ENCODE results near the gene RSF1. TPM values are rescaled to one million over a fixed set of nuclear protein-coding genes. Genes with fewer than 3 reads are reported as not detected.
A peak's percentile ranks its signal among the peaks of the same experiment; 100 is the strongest.
"Not testable (repeated sequence)": the region's sequence is repeated elsewhere in the genome, so short reads cannot be mapped to it uniquely, and the experiment has no call there.

RSF1 gene
- total and polyA plus RNA-seq, 8 donors, result 4.9 to 230 (median 74.4) TPM

DNA sequence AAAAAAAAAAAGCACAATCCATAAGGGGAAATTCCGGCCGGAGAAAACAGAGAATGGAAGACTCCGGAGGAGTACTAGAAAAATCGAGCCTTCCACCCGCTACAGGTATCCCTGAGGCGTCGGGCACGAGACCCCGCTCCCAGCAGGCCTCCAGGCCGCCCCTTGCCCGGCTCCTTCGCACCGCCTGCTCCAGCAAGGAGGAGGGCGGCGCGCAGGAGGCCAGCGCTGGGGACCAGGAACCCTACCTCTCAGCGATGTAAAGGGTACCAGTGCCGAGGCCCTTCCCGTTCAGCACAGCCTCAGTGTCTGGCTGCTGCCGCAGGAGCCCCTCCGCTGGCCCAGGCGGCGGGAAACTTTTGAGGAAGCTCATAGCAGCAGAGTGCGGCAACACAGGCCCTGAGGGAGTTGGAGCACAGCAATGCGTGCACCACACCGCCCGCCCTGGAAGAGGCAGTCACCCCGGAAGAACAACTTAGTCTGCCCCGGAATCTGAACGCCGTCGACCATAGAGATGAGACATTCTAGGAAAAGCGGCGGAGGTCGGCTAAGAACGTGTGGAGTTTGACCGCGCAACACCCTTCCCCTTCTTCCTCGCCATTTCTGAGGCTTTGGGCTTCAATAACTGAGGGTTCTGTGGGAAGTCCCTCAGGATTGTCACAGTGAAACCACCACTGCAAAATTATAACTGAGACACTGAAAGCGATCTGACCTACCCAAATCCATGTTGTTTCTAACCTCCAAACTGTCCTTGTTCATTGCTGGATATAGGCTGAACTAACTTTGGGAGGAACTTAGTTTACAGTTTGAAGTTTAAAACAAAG lies 183.0 kb downstream of the RSF1 start, which contains the start of gene CLNS1A:
CLNS1A (minus strand) TSS at position 450 of the 821 bp plus-strand sequence; CDS start at position 370, 80 bp downstream.
- intact Hi-C loops (cut with DNase I; ENCODE audit: low total_unique reads), result no loop called here
- 0 to 1% (median 1%) methylated on average over 34 to 41 of the region's 41 CpGs for WGBS, 5 donors
- Histone ChIP-seq H3K27ac (peak within 1 kb of the TSS; percentile 72 to 85 (median 82)), H3K36me3 (no peaks in the 10 kb centered on the region), H3K27me3 (no peaks in the 10 kb centered on the region), H3K9me3 (no peaks in the 10 kb centered on the region), H3K4me1 (peaks cover 15 to 47% (median 33%) of the 10 kb centered on the region in 4 donors), H3K4me3 (peak within 1 kb of the TSS; percentile 80 to 97 (median 86))
- TF ChIP-seq POLR2A (IDR thresholded peaks at IDR 0.05), result peak in 1 of 4 donors; percentile 12
- peak; percentile 59 to 92 (median 79) for TF ChIP-seq POLR2AphosphoS5 (IDR thresholded peaks at IDR 0.05)
- TF ChIP-seq, protein P1, sequence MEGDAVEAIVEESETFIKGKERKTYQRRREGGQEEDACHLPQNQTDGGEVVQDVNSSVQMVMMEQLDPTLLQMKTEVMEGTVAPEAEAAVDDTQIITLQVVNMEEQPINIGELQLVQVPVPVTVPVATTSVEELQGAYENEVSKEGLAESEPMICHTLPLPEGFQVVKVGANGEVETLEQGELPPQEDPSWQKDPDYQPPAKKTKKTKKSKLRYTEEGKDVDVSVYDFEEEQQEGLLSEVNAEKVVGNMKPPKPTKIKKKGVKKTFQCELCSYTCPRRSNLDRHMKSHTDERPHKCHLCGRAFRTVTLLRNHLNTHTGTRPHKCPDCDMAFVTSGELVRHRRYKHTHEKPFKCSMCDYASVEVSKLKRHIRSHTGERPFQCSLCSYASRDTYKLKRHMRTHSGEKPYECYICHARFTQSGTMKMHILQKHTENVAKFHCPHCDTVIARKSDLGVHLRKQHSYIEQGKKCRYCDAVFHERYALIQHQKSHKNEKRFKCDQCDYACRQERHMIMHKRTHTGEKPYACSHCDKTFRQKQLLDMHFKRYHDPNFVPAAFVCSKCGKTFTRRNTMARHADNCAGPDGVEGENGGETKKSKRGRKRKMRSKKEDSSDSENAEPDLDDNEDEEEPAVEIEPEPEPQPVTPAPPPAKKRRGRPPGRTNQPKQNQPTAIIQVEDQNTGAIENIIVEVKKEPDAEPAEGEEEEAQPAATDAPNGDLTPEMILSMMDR (IDR thresholded peaks at IDR 0.05), result peak in 1 of 7 experiments; percentile 21
- TF ChIP-seq EP300 (IDR thresholded peaks at IDR 0.05), result no peak
- DNase-seq, result peak; percentile 86 to 96

DNA sequence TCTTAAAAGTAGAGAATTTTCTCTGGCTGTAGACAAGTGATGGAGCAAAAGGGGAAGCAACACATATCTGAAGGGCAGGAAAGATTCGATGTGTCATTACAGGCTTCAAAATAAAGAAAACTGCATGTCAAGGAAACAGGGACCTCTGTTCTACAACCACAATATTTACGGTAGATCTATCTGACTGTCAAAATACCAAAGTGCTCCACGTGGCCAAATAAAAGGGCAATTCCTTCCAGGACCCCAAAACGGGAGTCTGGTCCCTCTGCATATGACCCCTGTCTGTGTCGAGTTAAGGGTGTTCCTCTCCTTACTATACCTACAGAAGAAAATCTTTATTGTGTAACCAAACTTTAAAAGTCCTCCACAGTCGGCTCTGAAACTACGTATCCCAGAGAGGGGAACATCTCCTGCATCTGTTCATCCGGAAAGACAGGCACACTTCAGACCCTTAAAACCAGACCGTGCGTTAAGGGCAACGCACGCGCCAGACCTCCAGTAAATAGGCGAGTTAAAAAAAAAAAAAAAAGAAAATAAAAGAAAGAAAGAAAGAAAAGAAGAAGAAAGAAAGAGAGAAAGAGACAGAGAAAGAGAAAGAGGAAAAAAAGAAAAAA lies 183.7 kb downstream of the RSF1 start:
- peaks cover 15 to 47% (median 33%) of the 10 kb centered on the region in 4 donors for H3K4me1 ChIP-seq
- H3K4me3 ChIP-seq, result peak overlapping the region; percentile 80 to 97 (median 86)
- no peaks in the 10 kb centered on the region for H3K27me3 ChIP-seq
- no peaks in the 10 kb centered on the region for H3K36me3 ChIP-seq
- DNase-seq, result peak in 1 of 2 donors; percentile 15
- H3K27ac ChIP-seq, result peak overlapping the region in 4 of 5 donors; percentile 80 to 85 (median 82)
- intact Hi-C loops (cut with DNase I; ENCODE audit: low total_unique reads), result no loop called here
- TF ChIP-seq EP300 (IDR thresholded peaks at IDR 0.05) (no peak), POLR2AphosphoS5 (IDR thresholded peaks at IDR 0.05) (no peak), POLR2A (IDR thresholded peaks at IDR 0.05) (no peak)
- TF ChIP-seq, protein P1 (IDR thresholded peaks at IDR 0.05), result no peak
- WGBS, 5 donors, result 1 to 2% (median 2%) methylated on average over 14 of the region's 14 CpGs
- no peaks in the 10 kb centered on the region for H3K9me3 ChIP-seq

DNA sequence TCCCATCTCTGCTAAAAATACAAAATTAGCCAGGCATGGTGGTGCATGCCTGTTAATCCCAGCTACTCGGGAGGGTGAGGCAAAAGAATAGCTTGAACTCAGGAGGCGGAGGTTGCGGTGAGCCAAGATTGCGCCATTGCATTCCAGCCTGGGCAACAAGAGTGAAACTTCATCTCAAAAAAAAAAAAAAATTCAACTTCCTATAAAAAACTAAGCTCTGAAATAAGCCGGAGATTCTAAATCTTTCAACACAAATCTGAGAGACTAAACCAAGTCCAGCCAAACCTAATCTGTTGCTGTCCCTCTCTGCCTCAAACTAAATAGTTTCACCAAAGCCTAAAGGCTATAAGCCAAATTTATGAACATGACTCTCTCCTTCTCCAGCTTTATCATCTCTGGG lies 186.6 kb downstream of the RSF1 start:
- H3K4me3 ChIP-seq; DNase-seq; intact Hi-C loops (cut with DNase I; ENCODE audit: low total_unique reads); H3K27me3 ChIP-seq; H3K9me3 ChIP-seq; H3K36me3 ChIP-seq: not testable (repeated sequence)
- 79 to 95% (median 80%) methylated on average over 5 of the region's 5 CpGs for WGBS, 5 donors
- Histone ChIP-seq H3K4me1 (peaks cover 15 to 64% (median 42%) of the 10 kb centered on the region in 4 donors), H3K27ac (peak overlapping the region in 2 of 5 donors; percentile 40 to 63)

- H3K9me3 ChIP-seq, result no peaks in the 10 kb centered on the region
- intact Hi-C loops (cut with DNase I; ENCODE audit: low total_unique reads), result no loop called here
- H3K36me3 ChIP-seq, result peaks cover 0 to 41% (median 34%) of the 10 kb centered on the region in 4 donors
- H3K27ac ChIP-seq, result no peak overlapping the region
- WGBS, 5 donors, result 77 to 84% (median 79%) methylated on average over 4 of the region's 4 CpGs
- no peaks in the 10 kb centered on the region for H3K27me3 ChIP-seq
- H3K4me3 ChIP-seq, result no peak overlapping the region
- no peak for DNase-seq
- peaks cover 6 to 39% (median 21%) of the 10 kb centered on the region in 4 donors for H3K4me1 ChIP-seq
- TF ChIP-seq POLR2AphosphoS5 (IDR thresholded peaks at IDR 0.05) (no peak), POLR2A (IDR thresholded peaks at IDR 0.05) (no peak), EP300 (IDR thresholded peaks at IDR 0.05) (no peak)
- TF ChIP-seq, protein P1 (IDR thresholded peaks at IDR 0.05), result no peak
Measured at GRCh38 chr11:77630157-77630710, 190.3 kb downstream of the RSF1 start.

All from stomach (tissue), 9 donors.